SK-N-SH (cell line): ENCODE measurements around the gene MAP3K5. TPM values are rescaled to one million over a fixed set of nuclear protein-coding genes. Genes with fewer than 3 reads are reported as not detected.

ENCODE experiments used
- CTCF ChIA-PET: fragments of 300-600, 350-600 bp; formaldehyde crosslinking; extraction: SDS; loops from one replicate; lab custom pipeline; 2021; lab: Yijun Ruan, JAX
- POLR2A ChIA-PET: fragments of 350-600 bp; sonication (Branson Sonifier 250); formaldehyde crosslinking; extraction: SDS; loops from one replicate; lab custom pipeline; 2020; ENCODE audit warnings: antibody characterized with exemption, inconsistent platforms; lab: Yijun Ruan, JAX
- DNase-seq: peaks from one replicate; pipeline ENCODE4 v3.0.0; 2012
- H2AFZ ChIP-seq: fragments of 200-600 bp; sonication (generic); 2 replicates; pipeline ENCODE4 v1.8.1; 2016; ENCODE audit warnings: antibody characterized with exemption, mild to moderate bottlenecking, low read depth
- H3F3A ChIP-seq: fragments of 200-600 bp; sonication (generic); replicated peaks from 2 replicates; pipeline ENCODE3; 2016; ENCODE audit warnings: antibody characterized with exemption, mild to moderate bottlenecking; ENCODE audit not compliant: insufficient read depth
- H3K27ac ChIP-seq, 2 experiments: fragments of 200-500 bp in 1 of 2; fragments of 200-600 bp in 1 of 2; sonication (Bioruptor generic) in 1 of 2; sonication (generic), shearing (Covaris generic) in 1 of 2; 2 replicates each; pipeline versions ENCODE4 v1.5.1 to v1.6.1; 2014 to 2016; ENCODE audit warnings: low read depth in 2 of 2, inconsistent platforms in 1 of 2, low read length in 1 of 2, mild to moderate bottlenecking in 1 of 2, mixed read lengths in 1 of 2
- H3K27me3 ChIP-seq: fragments of 200-600 bp; sonication (generic), shearing (Covaris generic); 2 replicates; pipeline ENCODE4 v1.6.1; 2016; ENCODE audit warnings: mixed run types; ENCODE audit not compliant: insufficient read depth
- H3K36me3 ChIP-seq, 2 experiments: fragments of 200-500 bp in 1 of 2; fragments of 200-600 bp in 1 of 2; sonication (Bioruptor generic) in 1 of 2; sonication (generic) in 1 of 2; replicated peaks in 1 of 2; 2 replicates each; pipeline versions ENCODE3 to v1.5.1; 2014 to 2016; ENCODE audit warnings: low read length in 1 of 2, mild to moderate bottlenecking in 1 of 2; ENCODE audit not compliant: insufficient read depth in 2 of 2, control insufficient read depth in 1 of 2
- H3K4me1 ChIP-seq, 2 experiments: fragments of 200-500 bp in 1 of 2; fragments of 200-600 bp in 1 of 2; sonication (Bioruptor generic) in 1 of 2; sonication (generic), shearing (Covaris generic) in 1 of 2; 2 replicates each; pipeline versions ENCODE4 v1.5.1 to v1.6.1; 2014 to 2016; ENCODE audit warnings: low read depth in 1 of 2, low read length in 1 of 2, mixed run types in 1 of 2; ENCODE audit not compliant: insufficient read depth in 2 of 2, control insufficient read depth in 1 of 2
- H3K4me2 ChIP-seq: fragments of 200-600 bp; sonication (generic), shearing (Covaris generic); 2 replicates; pipeline ENCODE4 v1.6.1; 2017; ENCODE audit warnings: mixed run types
- H3K4me3 ChIP-seq, 2 experiments: fragments of 200-500 bp in 1 of 2; fragments of 200-600 bp in 1 of 2; sonication (Bioruptor generic) in 1 of 2; sonication (generic), shearing (Covaris generic) in 1 of 2; 2 replicates each; pipeline versions ENCODE4 v1.5.1 to v1.8.1; 2014 to 2016; ENCODE audit warnings: low read depth in 2 of 2, inconsistent platforms in 1 of 2, low read length in 1 of 2, mild to moderate bottlenecking in 1 of 2, mixed read lengths in 1 of 2, moderate library complexity in 1 of 2
- H3K79me2 ChIP-seq: fragments of 200-600 bp; sonication (generic); 2 replicates; pipeline ENCODE4 v1.8.1; 2017; ENCODE audit warnings: mild to moderate bottlenecking; ENCODE audit not compliant: insufficient read depth
- H3K9ac ChIP-seq: fragments of 200-600 bp; sonication (generic); 2 replicates; pipeline ENCODE4 v1.6.1; 2017; ENCODE audit warnings: mixed run types
- H3K9me2 ChIP-seq: fragments of 200-600 bp; sonication (generic); 2 replicates; pipeline ENCODE4 v1.6.1; 2017; ENCODE audit warnings: mixed run types
- H3K9me3 ChIP-seq: fragments of 200-600 bp; sonication (generic); 2 replicates; pipeline ENCODE4 v1.6.1; 2017; ENCODE audit warnings: mixed run types, mild to moderate bottlenecking, moderate library complexity
- H4K20me1 ChIP-seq: fragments of 200-600 bp; sonication (generic); 2 replicates; pipeline ENCODE4 v1.6.1; 2017; ENCODE audit warnings: mild to moderate bottlenecking, mixed run types; ENCODE audit not compliant: insufficient read depth
- CHD2 ChIP-seq: fragments of 150-350 bp; IDR thresholded peaks from 2 replicates; pipeline ENCODE4 v1.6.1; 2018; ENCODE audit warnings: low read length; ENCODE audit not compliant: partially characterized antibody
- FOXJ3 ChIP-seq: sonication (generic); formaldehyde crosslinking; IDR thresholded peaks from 2 replicates; pipeline ENCODE4 v1.5.1; 2020; ENCODE audit warnings: mild to moderate bottlenecking, missing genetic modification reagents
- FOXM1 ChIP-seq: IDR thresholded peaks from 2 replicates; pipeline ENCODE4 v1.4.0; 2012; ENCODE audit warnings: low read depth, mild to moderate bottlenecking
- MEF2A ChIP-seq: IDR thresholded peaks from 2 replicates; pipeline ENCODE4 v1.4.0; 2012; ENCODE audit warnings: low read depth, borderline replicate concordance
- NFIC ChIP-seq: IDR thresholded peaks from 2 replicates; pipeline ENCODE4 v1.4.0; 2012; ENCODE audit warnings: borderline replicate concordance
- NRF1 ChIP-seq: IDR thresholded peaks from 2 replicates; pipeline ENCODE4 v1.6.1; 2012; ENCODE audit warnings: low read depth, mild to moderate bottlenecking, low read length
- RAD21 ChIP-seq: IDR thresholded peaks from 2 replicates; pipeline ENCODE4 v1.6.1; 2012; ENCODE audit warnings: mild to moderate bottlenecking, low read length
- RCOR1 ChIP-seq: fragments of 150-350 bp; IDR thresholded peaks from 2 replicates; pipeline ENCODE4 v1.6.1; 2017; ENCODE audit warnings: antibody characterized with exemption, low read length
- RFX5 ChIP-seq: IDR thresholded peaks from 2 replicates; pipeline ENCODE4 v1.6.1; 2012; ENCODE audit warnings: mild to moderate bottlenecking, improper control_type of control experiment, low read length
- RXRA ChIP-seq: IDR thresholded peaks from 2 replicates; pipeline ENCODE4 v1.4.0; 2012; ENCODE audit warnings: low read depth, mild to moderate bottlenecking, borderline replicate concordance
- TAF1 ChIP-seq: IDR thresholded peaks from 2 replicates; pipeline ENCODE4 v1.6.1; 2012; ENCODE audit warnings: low read depth, mild to moderate bottlenecking, low read length, moderate library complexity, borderline replicate concordance
- TCF12 ChIP-seq: IDR thresholded peaks from 2 replicates; pipeline ENCODE4 v1.4.0; 2012
- WGBS: methylation state at CpG from one replicate; pipeline ENCODE4 v1.1.6; 2017; ENCODE audit warnings: low lambda C conversion rate; 5-methylcytosine and 5-hydroxymethylcytosine counted together
- polyA plus RNA-seq, 3 experiments: library from polyadenylated mRNA; depleted of rRNA; stranded (reverse); fragments of >200 nt; gene quantifications; 2 replicates each; pipeline ENCODE4 v1.2.3, GENCODE V29; 2012
- TF ChIP-seq, protein P1 (sequence below): IDR thresholded peaks from 2 replicates; pipeline ENCODE4 v1.4.0; 2012; ENCODE audit warnings: low read depth, borderline replicate concordance

The MAP3K5 gene
- polyA plus RNA-seq, 1 of the 3 experiments (the other 2 are of a cell fraction): 1.4 TPM

DNA sequence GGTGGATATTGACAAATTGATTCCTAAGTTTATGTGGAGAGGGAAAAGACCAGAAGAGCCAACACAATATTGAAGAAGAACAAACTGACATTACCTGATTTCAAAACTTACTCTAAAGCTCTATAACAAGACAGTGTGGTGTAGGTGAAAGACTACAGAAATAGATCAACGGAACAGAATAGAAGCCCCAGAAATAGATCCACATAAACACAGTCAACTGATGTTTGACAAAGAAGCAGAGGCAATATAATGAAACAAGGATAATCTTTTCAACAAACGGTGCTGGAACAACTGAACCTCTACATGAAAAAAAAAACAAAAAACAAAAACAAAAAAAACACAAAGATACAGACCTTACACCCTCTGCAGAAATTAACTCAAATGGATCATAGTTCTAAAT lies 50.2 kb downstream of the MAP3K5 start:
- Histone ChIP-seq H3K27ac (no peak overlapping the region), H3K9ac (no peak overlapping the region), H3K9me3 (no peaks in the 10 kb centered on the region), H3K79me2 (peaks cover 17% of the 10 kb centered on the region), H3K27me3 (no peaks in the 10 kb centered on the region), H3K9me2 (no peaks in the 10 kb centered on the region), H3K4me3 (no peak overlapping the region), H3K36me3 (no peaks in the 10 kb centered on the region), H2AFZ (no peak overlapping the region), H4K20me1 (no peaks in the 10 kb centered on the region), H3K4me2 (no peak overlapping the region), H3F3A (no peaks in the 10 kb centered on the region), H3K4me1 (peaks cover 0 to 5% of the 10 kb centered on the region in 2 experiments; a peak in 1 of 4 replicates)
- CTCF ChIA-PET: no interaction called here
- TF ChIP-seq RXRA: no peak
- no peak for TF ChIP-seq FOXJ3 (CRISPR knock-in tag)
- TF ChIP-seq RCOR1: no peak
- no peak for TF ChIP-seq RFX5
- no peak for TF ChIP-seq TAF1
- TF ChIP-seq RAD21: no peak
- TF ChIP-seq MEF2A: no peak
- no peak for TF ChIP-seq NFIC
- 61% methylated on average over 2 of the region's 2 CpGs for WGBS
- POLR2A ChIA-PET: no interaction called here
- DNase-seq: no peak

DNA sequence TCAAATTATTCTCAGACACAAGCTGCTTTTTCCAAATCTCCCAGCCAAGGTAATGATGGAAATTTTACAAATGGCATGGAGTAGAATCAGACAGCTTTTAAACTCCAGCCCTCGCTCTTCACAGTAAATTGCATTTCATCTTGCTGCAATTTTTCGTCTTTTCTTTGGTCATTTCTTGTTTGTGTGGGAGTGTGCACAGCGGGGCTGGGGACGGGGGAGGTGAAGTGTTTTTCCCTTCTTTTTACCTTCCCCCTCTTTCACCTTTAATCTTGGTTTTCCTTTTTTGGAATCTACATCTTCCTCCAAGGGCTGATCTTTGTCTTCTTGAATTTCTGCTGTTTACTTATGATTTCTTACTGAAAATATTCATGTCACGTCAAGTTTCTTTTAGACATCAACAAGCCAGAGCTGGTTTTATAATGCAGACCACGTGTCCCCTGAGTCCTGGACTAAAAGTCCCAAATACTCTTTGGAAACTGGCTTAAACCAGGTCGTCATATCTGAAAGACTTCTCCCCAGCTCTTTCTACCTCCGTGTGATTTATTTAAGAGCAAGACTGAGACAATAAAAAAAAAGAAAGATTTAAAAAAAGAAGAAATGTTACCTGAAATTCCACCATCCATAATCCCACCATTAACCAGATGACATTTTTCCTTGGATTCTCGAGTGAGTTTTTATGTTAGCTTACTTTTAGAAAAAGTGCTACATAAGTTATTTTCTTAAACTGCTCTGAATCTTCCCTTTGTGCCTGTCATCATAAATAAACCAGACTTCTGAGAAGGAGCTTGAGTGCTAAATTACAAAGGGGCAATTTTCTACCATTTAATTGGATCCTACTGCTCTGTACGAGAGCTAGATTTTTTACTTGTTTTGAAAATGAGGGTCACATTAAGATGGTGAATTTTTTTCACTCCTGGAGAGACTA lies 52.0 kb downstream of the MAP3K5 start:
- H3K9me3 ChIP-seq: no peaks in the 10 kb centered on the region
- H3K79me2 ChIP-seq: peaks cover 18% of the 10 kb centered on the region
- peaks cover 0 to 3% of the 10 kb centered on the region in 2 experiments; a peak in 2 of 4 replicates for H3K4me1 ChIP-seq
- no peak overlapping the region for H2AFZ ChIP-seq
- no peak for DNase-seq
- CTCF ChIA-PET: interaction anchor here (0.8 to 1.5 kb wide), 4 partner anchors 13 to 96 kb away, joined by 3 to 6 read pairs (median 3); partner anchors contain the start of gene MAP3K5
- TF ChIP-seq NFIC: no peak
- TF ChIP-seq, protein P1, sequence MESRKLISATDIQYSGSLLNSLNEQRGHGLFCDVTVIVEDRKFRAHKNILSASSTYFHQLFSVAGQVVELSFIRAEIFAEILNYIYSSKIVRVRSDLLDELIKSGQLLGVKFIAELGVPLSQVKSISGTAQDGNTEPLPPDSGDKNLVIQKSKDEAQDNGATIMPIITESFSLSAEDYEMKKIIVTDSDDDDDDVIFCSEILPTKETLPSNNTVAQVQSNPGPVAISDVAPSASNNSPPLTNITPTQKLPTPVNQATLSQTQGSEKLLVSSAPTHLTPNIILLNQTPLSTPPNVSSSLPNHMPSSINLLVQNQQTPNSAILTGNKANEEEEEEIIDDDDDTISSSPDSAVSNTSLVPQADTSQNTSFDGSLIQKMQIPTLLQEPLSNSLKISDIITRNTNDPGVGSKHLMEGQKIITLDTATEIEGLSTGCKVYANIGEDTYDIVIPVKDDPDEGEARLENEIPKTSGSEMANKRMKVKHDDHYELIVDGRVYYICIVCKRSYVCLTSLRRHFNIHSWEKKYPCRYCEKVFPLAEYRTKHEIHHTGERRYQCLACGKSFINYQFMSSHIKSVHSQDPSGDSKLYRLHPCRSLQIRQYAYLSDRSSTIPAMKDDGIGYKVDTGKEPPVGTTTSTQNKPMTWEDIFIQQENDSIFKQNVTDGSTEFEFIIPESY: no peak
- TF ChIP-seq NRF1: no peak
- no peak for TF ChIP-seq TCF12
- TF ChIP-seq CHD2: no peak
- TF ChIP-seq FOXM1: no peak
- H3K4me2 ChIP-seq: no peak overlapping the region
- WGBS: 87% methylated on average over 10 of the region's 10 CpGs
- POLR2A ChIA-PET: no interaction called here
- no peaks in the 10 kb centered on the region for H3K9me2 ChIP-seq
- H3K36me3 ChIP-seq: no peaks in the 10 kb centered on the region
- no peak overlapping the region for H3K27ac ChIP-seq
- H3F3A ChIP-seq: no peaks in the 10 kb centered on the region
- H3K4me3 ChIP-seq: no peak overlapping the region
- H3K27me3 ChIP-seq: no peaks in the 10 kb centered on the region
- no peak overlapping the region for H3K9ac ChIP-seq
- H4K20me1 ChIP-seq: no peaks in the 10 kb centered on the region
